GM20000 (cell line): ENCODE results near the gene ZSCAN21.

ENCODE experiments used
- DNase-seq: peaks from one replicate; pipeline ENCODE4 v3.0.0; 2012; ENCODE audit warnings: low spot score
- CTCF ChIP-seq: IDR thresholded peaks from 2 replicates; pipeline ENCODE4 v1.5.1; 2012; ENCODE audit warnings: mild to moderate bottlenecking, control low read depth; ENCODE audit errors: extremely low read depth, missing control alignments

ZSCAN21 gene

GRCh38 chr7:100051611-100052010, 2.0 kb downstream of the ZSCAN21 start:
- no peak for TF ChIP-seq CTCF
- no peak for DNase-seq

GRCh38 chr7:100053215-100053614, 3.6 kb downstream of the ZSCAN21 start:
- TF ChIP-seq CTCF: no peak
- DNase-seq: peak; percentile 40

- DNase-seq: no peak
Measured at GRCh38 chr7:100057006-100057405, 7.4 kb downstream of the ZSCAN21 start.

GRCh38 chr7:100059251-100059739, 9.7 kb downstream of the ZSCAN21 start:
- peak; percentile 15 for DNase-seq
- no peak for TF ChIP-seq CTCF

More at GRCh38 chr7:100057006-100057405, 7.4 kb downstream of the ZSCAN21 start:
- TF ChIP-seq CTCF: no peak

- TF ChIP-seq CTCF: no peak
- no peak for DNase-seq
Measured at GRCh38 chr7:100061518-100062193, 12.1 kb downstream of the ZSCAN21 start.

DNA sequence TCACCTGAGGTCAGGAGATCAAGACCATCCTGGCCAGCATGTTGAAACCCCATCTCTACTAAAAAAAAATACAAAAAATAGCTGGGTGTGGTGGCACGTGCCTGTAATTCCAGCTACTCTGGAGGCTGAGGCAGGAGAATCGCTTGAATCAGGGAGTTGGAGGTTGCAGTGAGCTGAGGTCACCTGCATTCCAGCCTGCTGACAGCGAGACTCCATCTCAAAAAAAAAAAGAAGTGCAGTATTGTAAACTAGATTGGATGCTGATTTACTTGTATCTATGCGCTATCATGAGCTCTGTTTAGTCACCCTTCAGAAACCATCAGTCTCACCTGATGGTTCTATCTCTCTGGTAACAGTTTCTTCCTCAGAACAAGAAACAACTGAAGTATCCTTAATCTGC, 13.8 kb downstream of the ZSCAN21 start:
- no peak for TF ChIP-seq CTCF
- no peak for DNase-seq

- TF ChIP-seq CTCF: no peak
- no peak for DNase-seq
Measured at GRCh38 chr7:100064162-100064561, 14.6 kb downstream of the ZSCAN21 start.
